OCI-LY3 (cell line): Measurements from ENCODE around the gene SPATS2L.

ENCODE experiments used
- H2AFZ ChIP-seq: fragments of 200-600, 300-600 bp; shearing (Covaris generic); 2 replicates; pipeline ENCODE4 v1.6.0; 2014; ENCODE audit warnings: antibody characterized with exemption, low read depth, low read length
- H3K27ac ChIP-seq: fragments of 200-600, 300-600 bp; sonication (generic); 2 replicates; pipeline ENCODE4 v1.5.1; 2014; ENCODE audit warnings: mild to moderate bottlenecking, low read length, moderate library complexity, mixed read lengths
- H3K27me3 ChIP-seq: fragments of 200-600, 300-600 bp; sonication (generic); 2 replicates; pipeline ENCODE4 v1.6.1; 2014; ENCODE audit warnings: low read depth, low read length, mixed read lengths
- H3K36me3 ChIP-seq: fragments of 200-600, 300-600 bp; sonication (generic); replicated peaks from 2 replicates; pipeline ENCODE3; 2014; ENCODE audit warnings: low read depth, low read length, mixed read lengths
- H3K4me1 ChIP-seq: fragments of 300-600, 200-600 bp; sonication (generic); 2 replicates; pipeline ENCODE4 v1.6.1; 2014; ENCODE audit warnings: low read length, mixed read lengths
- H3K4me2 ChIP-seq: fragments of 200-600, 300-600 bp; sonication (generic); 2 replicates; pipeline ENCODE4 v1.6.1; 2014; ENCODE audit warnings: low read length, mixed read lengths
- H3K4me3 ChIP-seq: fragments of 300-600, 200-600 bp; sonication (generic); 2 replicates; pipeline ENCODE4 v1.5.1; 2014; ENCODE audit warnings: antibody characterized with exemption, mild to moderate bottlenecking, low read length, moderate library complexity
- H3K79me2 ChIP-seq: fragments of 300-600, 200-600 bp; shearing (Covaris generic); 2 replicates; pipeline ENCODE4 v1.6.1; 2014; ENCODE audit warnings: mild to moderate bottlenecking, low read length, mixed read lengths
- H3K9ac ChIP-seq: fragments of 300-600, 200-600 bp; shearing (Covaris generic); 2 replicates; pipeline ENCODE4 v1.6.0; 2014; ENCODE audit warnings: mild to moderate bottlenecking, low read length, moderate library complexity
- H3K9me3 ChIP-seq: fragments of 200-600, 300-600 bp; shearing (Covaris generic); 2 replicates; pipeline ENCODE4 v1.6.1; 2014; ENCODE audit warnings: low read length, mixed read lengths; ENCODE audit not compliant: insufficient read depth
- H4K20me1 ChIP-seq: fragments of 200-600, 300-600 bp; sonication (generic); 2 replicates; pipeline ENCODE4 v1.6.1; 2016; ENCODE audit warnings: low read length, mixed read lengths; ENCODE audit not compliant: insufficient read depth
- EZH2phosphoT487 ChIP-seq: fragments of 200-600 bp; shearing (Covaris generic); IDR thresholded peaks from 2 replicates; pipeline ENCODE4 v1.6.1; 2018; ENCODE audit warnings: antibody characterized with exemption, mixed run types, low read depth
- TF ChIP-seq, protein P1 (sequence below): fragments of 200-600, 300-600 bp; sonication (generic); IDR thresholded peaks from 2 replicates; pipeline ENCODE4 v1.5.1; 2014; ENCODE audit warnings: antibody characterized with exemption, low read length, low read depth

The SPATS2L gene

DNA sequence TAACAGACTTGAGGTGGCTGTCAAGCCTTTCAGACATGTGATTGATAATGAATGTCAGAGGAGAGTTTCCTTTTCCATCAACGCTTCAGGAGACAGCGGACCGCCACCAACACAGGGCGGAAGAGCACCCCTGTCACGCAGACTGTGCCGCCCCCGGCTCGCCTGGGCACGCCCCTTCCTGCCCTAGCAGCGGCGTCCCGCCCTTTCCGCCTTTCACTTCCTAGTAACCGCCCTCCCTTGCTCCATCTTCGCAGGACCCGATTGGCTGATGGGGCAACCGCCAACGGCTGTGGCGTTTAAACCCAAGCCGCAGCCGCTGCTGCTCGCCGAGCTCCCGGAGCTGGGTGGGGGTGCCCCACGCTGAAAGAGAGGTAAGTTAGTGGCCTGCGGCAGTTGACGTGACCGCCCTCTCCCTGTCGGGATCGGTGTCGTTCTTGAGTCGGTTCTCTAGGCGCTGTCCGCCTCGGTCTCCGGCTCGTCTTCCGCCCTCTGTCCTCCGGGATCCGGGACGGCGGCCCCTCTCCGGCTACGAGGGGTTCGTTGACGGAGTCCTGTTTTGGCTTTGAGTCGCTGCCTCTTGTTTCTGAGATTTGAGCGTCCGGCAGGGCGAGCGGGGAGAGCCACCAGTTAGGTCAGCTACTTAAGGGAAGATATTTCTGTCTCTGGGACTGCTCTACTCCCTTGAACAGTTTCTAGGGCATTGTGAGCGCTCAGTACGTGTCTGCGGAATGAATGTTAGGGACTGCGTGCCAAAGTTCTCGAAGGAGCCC is 219.6 kb downstream of the SPATS2L start, which contains the start of gene SGO2:
Gene SGO2 (plus strand): TSS at position 326 of the 770 bp plus-strand sequence. CDS start 6,769 bp downstream, outside the sequence.
- Histone ChIP-seq H3K9ac (peak within 1 kb of the TSS; percentile 78), H3K4me3 (peak within 1 kb of the TSS; percentile 87), H3K36me3 (no peaks in the 10 kb centered on the region), H3K4me2 (peak within 1 kb of the TSS; percentile 92), H3K9me3 (no peaks in the 10 kb centered on the region), H3K27me3 (no peaks in the 10 kb centered on the region), H3K79me2 (peaks cover 47% of the 10 kb centered on the region), H3K4me1 (peaks cover 15% of the 10 kb centered on the region), H2AFZ (peak within 1 kb of the TSS; percentile 93), H3K27ac (peak within 1 kb of the TSS; percentile 53), H4K20me1 (peaks cover 6% of the 10 kb centered on the region; the same call in 1 of the 2 replicates)
- TF ChIP-seq, protein P1, sequence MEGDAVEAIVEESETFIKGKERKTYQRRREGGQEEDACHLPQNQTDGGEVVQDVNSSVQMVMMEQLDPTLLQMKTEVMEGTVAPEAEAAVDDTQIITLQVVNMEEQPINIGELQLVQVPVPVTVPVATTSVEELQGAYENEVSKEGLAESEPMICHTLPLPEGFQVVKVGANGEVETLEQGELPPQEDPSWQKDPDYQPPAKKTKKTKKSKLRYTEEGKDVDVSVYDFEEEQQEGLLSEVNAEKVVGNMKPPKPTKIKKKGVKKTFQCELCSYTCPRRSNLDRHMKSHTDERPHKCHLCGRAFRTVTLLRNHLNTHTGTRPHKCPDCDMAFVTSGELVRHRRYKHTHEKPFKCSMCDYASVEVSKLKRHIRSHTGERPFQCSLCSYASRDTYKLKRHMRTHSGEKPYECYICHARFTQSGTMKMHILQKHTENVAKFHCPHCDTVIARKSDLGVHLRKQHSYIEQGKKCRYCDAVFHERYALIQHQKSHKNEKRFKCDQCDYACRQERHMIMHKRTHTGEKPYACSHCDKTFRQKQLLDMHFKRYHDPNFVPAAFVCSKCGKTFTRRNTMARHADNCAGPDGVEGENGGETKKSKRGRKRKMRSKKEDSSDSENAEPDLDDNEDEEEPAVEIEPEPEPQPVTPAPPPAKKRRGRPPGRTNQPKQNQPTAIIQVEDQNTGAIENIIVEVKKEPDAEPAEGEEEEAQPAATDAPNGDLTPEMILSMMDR, result no peak
- no peak for TF ChIP-seq EZH2phosphoT487

- Histone ChIP-seq H3K27ac (no peak overlapping the region), H3K27me3 (no peaks in the 10 kb centered on the region), H3K4me1 (peaks cover 15% of the 10 kb centered on the region), H3K4me3 (no peak overlapping the region), H3K9me3 (no peaks in the 10 kb centered on the region), H3K4me2 (no peak overlapping the region), H3K9ac (no peak overlapping the region), H2AFZ (no peak overlapping the region), H3K36me3 (peaks cover 2% of the 10 kb centered on the region), H4K20me1 (peaks cover 8% of the 10 kb centered on the region; the same call in 1 of the 2 replicates), H3K79me2 (peaks cover 61% of the 10 kb centered on the region)
- TF ChIP-seq EZH2phosphoT487, result no peak
- TF ChIP-seq, protein P1, result no peak
These were observed 221.7 kb downstream of the SPATS2L start for GRCh38 chr2:200528228-200528627.
